Measurements from ENCODE around the gene C21orf58. TPM values are rescaled to one million over a fixed set of nuclear protein-coding genes. Genes with fewer than 3 reads are reported as not detected.

Gene C21orf58
- polyA plus RNA-seq, 1 of the 3 experiments (the other 2 are of a cell fraction), result 9.7 TPM

GRCh38 chr21:46265736-46266525 lies 57.7 kb downstream of the C21orf58 start:
- Histone ChIP-seq H3K36me3 (replicated peaks in 1 of 2; ENCODE audit: control insufficient read depth in 1 of 2, insufficient read depth in 2 of 2, low read length in 1 of 2) (peaks cover 41 to 67% of the 10 kb centered on the region in 2 experiments), H4K20me1 (ENCODE audit: insufficient read depth) (no peaks in the 10 kb centered on the region), H3F3A (replicated peaks; ENCODE audit: insufficient read depth) (no peaks in the 10 kb centered on the region), H3K27me3 (ENCODE audit: insufficient read depth) (no peaks in the 10 kb centered on the region), H3K9me2 (no peaks in the 10 kb centered on the region), H3K4me1 (ENCODE audit: control insufficient read depth in 1 of 2, insufficient read depth in 2 of 2, low read depth in 1 of 2, low read length in 1 of 2) (no peaks in the 10 kb centered on the region), H3K9me3 (no peaks in the 10 kb centered on the region), H3K4me3 (ENCODE audit: low read depth in 2 of 2, low read length in 1 of 2) (no peak overlapping the region), H3K9ac (no peak overlapping the region), H2AFZ (ENCODE audit: low read depth) (no peak overlapping the region), H3K4me2 (no peak overlapping the region), H3K79me2 (ENCODE audit: insufficient read depth) (no peaks in the 10 kb centered on the region; the same call in 1 of the 2 replicates), H3K27ac (ENCODE audit: low read depth in 2 of 2, low read length in 1 of 2) (no peak overlapping the region)
- WGBS (ENCODE audit: low lambda C conversion rate), result 86% methylated on average over 19 of the region's 26 CpGs
- no peak for DNase-seq
- ChIA-PET POLR2A (no interaction called here), CTCF (no interaction called here)
- TF ChIP-seq, protein P1, sequence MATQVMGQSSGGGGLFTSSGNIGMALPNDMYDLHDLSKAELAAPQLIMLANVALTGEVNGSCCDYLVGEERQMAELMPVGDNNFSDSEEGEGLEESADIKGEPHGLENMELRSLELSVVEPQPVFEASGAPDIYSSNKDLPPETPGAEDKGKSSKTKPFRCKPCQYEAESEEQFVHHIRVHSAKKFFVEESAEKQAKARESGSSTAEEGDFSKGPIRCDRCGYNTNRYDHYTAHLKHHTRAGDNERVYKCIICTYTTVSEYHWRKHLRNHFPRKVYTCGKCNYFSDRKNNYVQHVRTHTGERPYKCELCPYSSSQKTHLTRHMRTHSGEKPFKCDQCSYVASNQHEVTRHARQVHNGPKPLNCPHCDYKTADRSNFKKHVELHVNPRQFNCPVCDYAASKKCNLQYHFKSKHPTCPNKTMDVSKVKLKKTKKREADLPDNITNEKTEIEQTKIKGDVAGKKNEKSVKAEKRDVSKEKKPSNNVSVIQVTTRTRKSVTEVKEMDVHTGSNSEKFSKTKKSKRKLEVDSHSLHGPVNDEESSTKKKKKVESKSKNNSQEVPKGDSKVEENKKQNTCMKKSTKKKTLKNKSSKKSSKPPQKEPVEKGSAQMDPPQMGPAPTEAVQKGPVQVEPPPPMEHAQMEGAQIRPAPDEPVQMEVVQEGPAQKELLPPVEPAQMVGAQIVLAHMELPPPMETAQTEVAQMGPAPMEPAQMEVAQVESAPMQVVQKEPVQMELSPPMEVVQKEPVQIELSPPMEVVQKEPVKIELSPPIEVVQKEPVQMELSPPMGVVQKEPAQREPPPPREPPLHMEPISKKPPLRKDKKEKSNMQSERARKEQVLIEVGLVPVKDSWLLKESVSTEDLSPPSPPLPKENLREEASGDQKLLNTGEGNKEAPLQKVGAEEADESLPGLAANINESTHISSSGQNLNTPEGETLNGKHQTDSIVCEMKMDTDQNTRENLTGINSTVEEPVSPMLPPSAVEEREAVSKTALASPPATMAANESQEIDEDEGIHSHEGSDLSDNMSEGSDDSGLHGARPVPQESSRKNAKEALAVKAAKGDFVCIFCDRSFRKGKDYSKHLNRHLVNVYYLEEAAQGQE (IDR thresholded peaks at IDR 0.05; ENCODE audit: low read depth, low read length), result no peak
- TF ChIP-seq SMC3 (IDR thresholded peaks at IDR 0.05; ENCODE audit: low read depth, low read length) (no peak), FOXJ3 (CRISPR knock-in tag; IDR thresholded peaks at IDR 0.05) (no peak), FOSL2 (IDR thresholded peaks at IDR 0.05; ENCODE audit: borderline replicate concordance, low read depth) (no peak)

GRCh38 chr21:46264690-46265144 lies 59.0 kb downstream of the C21orf58 start:
- Histone ChIP-seq H2AFZ (ENCODE audit: low read depth) (no peak overlapping the region), H3K9ac (no peak overlapping the region), H3F3A (replicated peaks; ENCODE audit: insufficient read depth) (no peaks in the 10 kb centered on the region), H3K4me2 (no peak overlapping the region), H3K27me3 (ENCODE audit: insufficient read depth) (no peaks in the 10 kb centered on the region), H3K4me1 (ENCODE audit: control insufficient read depth in 1 of 2, insufficient read depth in 2 of 2, low read depth in 1 of 2, low read length in 1 of 2) (no peaks in the 10 kb centered on the region), H3K9me3 (no peaks in the 10 kb centered on the region), H3K27ac (ENCODE audit: low read depth in 2 of 2, low read length in 1 of 2) (no peak overlapping the region), H3K79me2 (ENCODE audit: insufficient read depth) (no peaks in the 10 kb centered on the region; the same call in 1 of the 2 replicates), H3K4me3 (ENCODE audit: low read depth in 2 of 2, low read length in 1 of 2) (no peak overlapping the region), H3K36me3 (replicated peaks in 1 of 2; ENCODE audit: control insufficient read depth in 1 of 2, insufficient read depth in 2 of 2, low read length in 1 of 2) (peaks cover 45 to 67% of the 10 kb centered on the region in 2 experiments), H4K20me1 (ENCODE audit: insufficient read depth) (no peaks in the 10 kb centered on the region), H3K9me2 (no peaks in the 10 kb centered on the region)
- ChIA-PET CTCF (no interaction called here), POLR2A (no interaction called here)
- TF ChIP-seq, protein P2, sequence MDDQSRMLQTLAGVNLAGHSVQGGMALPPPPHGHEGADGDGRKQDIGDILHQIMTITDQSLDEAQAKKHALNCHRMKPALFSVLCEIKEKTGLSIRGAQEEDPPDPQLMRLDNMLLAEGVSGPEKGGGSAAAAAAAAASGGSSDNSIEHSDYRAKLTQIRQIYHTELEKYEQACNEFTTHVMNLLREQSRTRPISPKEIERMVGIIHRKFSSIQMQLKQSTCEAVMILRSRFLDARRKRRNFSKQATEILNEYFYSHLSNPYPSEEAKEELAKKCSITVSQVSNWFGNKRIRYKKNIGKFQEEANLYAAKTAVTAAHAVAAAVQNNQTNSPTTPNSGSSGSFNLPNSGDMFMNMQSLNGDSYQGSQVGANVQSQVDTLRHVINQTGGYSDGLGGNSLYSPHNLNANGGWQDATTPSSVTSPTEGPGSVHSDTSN (IDR thresholded peaks at IDR 0.05), result no peak
- TF ChIP-seq JUND (IDR thresholded peaks at IDR 0.05) (no peak), USF1 (IDR thresholded peaks at IDR 0.05; ENCODE audit: borderline replicate concordance, low read depth) (no peak), MXI1 (IDR thresholded peaks at IDR 0.05; ENCODE audit: low read depth, low read length) (no peak), ELF1 (IDR thresholded peaks at IDR 0.05) (no peak), RFX5 (IDR thresholded peaks at IDR 0.05; ENCODE audit: low read length) (no peak), FOXM1 (IDR thresholded peaks at IDR 0.05; ENCODE audit: low read depth) (no peak), RAD21 (IDR thresholded peaks at IDR 0.05; ENCODE audit: low read length) (no peak), ZBTB33 (IDR thresholded peaks at IDR 0.05; ENCODE audit: borderline replicate concordance, low read depth) (no peak), RXRA (IDR thresholded peaks at IDR 0.05; ENCODE audit: borderline replicate concordance, low read depth) (no peak), EZH2phosphoT487 (IDR thresholded peaks at IDR 0.05; ENCODE audit: borderline replicate concordance, low read depth) (no peak), GABPA (IDR thresholded peaks at IDR 0.05; ENCODE audit: low read depth) (no peak), FOSL2 (IDR thresholded peaks at IDR 0.05; ENCODE audit: borderline replicate concordance, low read depth) (no peak), POLR2AphosphoS5 (IDR thresholded peaks at IDR 0.05; ENCODE audit: low read depth, low read length) (no peak), TEAD4 (IDR thresholded peaks at IDR 0.05; ENCODE audit: borderline replicate concordance, insufficient read depth) (no peak), IRF3 (IDR thresholded peaks at IDR 0.05; ENCODE audit: low read depth, low read length) (no peak)
- 98% methylated on average over 8 of the region's 13 CpGs for WGBS (ENCODE audit: low lambda C conversion rate)
- DNase-seq, result peak; percentile 47
